B cell (primary cell): ENCODE measurements around the gene METTL27. TPM values are rescaled to one million over a fixed set of nuclear protein-coding genes. Genes with fewer than 3 reads are reported as not detected.

ENCODE experiments used
- ATAC-seq: fragments of 200-7000 bp; cut with Tn5 transposase; one replicate; pipeline ENCODE4 v1.10.0; 2021; ENCODE audit warnings: low read depth, mild to moderate bottlenecking, moderate number of reproducible peaks, moderate library complexity
- CTCF ChIA-PET: fragments of 350-600 bp; sonication (Branson Sonifier 250); formaldehyde crosslinking; loops from one replicate; lab custom pipeline; 2021; ENCODE audit warnings: antibody characterized with exemption, inconsistent platforms; lab: Charles Lee
- POLR2A ChIA-PET: fragments of 350-600 bp; sonication (Branson Sonifier 250); formaldehyde crosslinking; loops from one replicate; lab custom pipeline; 2021; ENCODE audit warnings: antibody characterized with exemption; lab: Charles Lee
- DNase-seq: peaks from one replicate; pipeline ENCODE4 v3.0.0; 2013
- H2AFZ ChIP-seq: 2 replicates; pipeline ENCODE4 v1.6.1; 2012; ENCODE audit warnings: mild to moderate bottlenecking, low read depth, low read length; ENCODE audit not compliant: insufficient read depth, poor library complexity, severe bottlenecking
- H3K27ac ChIP-seq, 2 donors: 1 replicate in 1 of 2; 2 replicates in 1 of 2; pipeline ENCODE4 v1.5.1; 2012 to 2013; ENCODE audit warnings: low read length in 2 of 2, mild to moderate bottlenecking in 2 of 2, moderate library complexity in 1 of 2
- H3K27me3 ChIP-seq, 4 experiments: fragments of 200-600 bp in 1 of 4; sonication (generic) in 1 of 4; replicated peaks in 1 of 4; 1 replicate in 2 of 4; 2 replicates in 2 of 4; pipeline versions ENCODE4 v1.6.1 to v1.7.0; 2013 to 2016; ENCODE audit warnings: low read length in 3 of 4, mild to moderate bottlenecking in 2 of 4, mixed read lengths in 1 of 4, moderate library complexity in 1 of 4; ENCODE audit not compliant: insufficient read depth in 4 of 4, control insufficient read depth in 3 of 4; ENCODE audit errors: control extremely low read depth in 1 of 4
- H3K36me3 ChIP-seq, 2 experiments: replicated peaks in 1 of 2; 1 replicate in 1 of 2; 2 replicates in 1 of 2; pipeline versions ENCODE4 v1.6.1 to v1.7.1; 2013; ENCODE audit warnings: low read length in 1 of 2; ENCODE audit not compliant: insufficient read depth in 2 of 2, control insufficient read depth in 1 of 2; ENCODE audit errors: control extremely low read depth in 1 of 2, extremely low read depth in 1 of 2
- H3K4me1 ChIP-seq, 2 donors: fragments of 200-600 bp in 1 of 2; sonication (generic) in 1 of 2; 1 replicate in 1 of 2; 2 replicates in 1 of 2; pipeline versions ENCODE4 v1.5.1 to v1.6.1; 2013 to 2017; ENCODE audit warnings: low read length in 2 of 2; ENCODE audit not compliant: control insufficient read depth in 2 of 2, insufficient read depth in 2 of 2
- H3K4me2 ChIP-seq: replicated peaks from 2 replicates; pipeline ENCODE3; 2012; ENCODE audit warnings: mild to moderate bottlenecking, low read depth, low read length; ENCODE audit not compliant: poor library complexity, severe bottlenecking
- H3K4me3 ChIP-seq, 5 experiments: fragments of 200-600 bp in 1 of 5; sonication (generic) in 1 of 5; 1 replicate in 3 of 5; 2 replicates in 2 of 5; pipeline versions ENCODE4 v1.5.1 to v1.7.0; 2011 to 2016; ENCODE audit warnings: low read length in 4 of 5, mild to moderate bottlenecking in 4 of 5, low read depth in 2 of 5, control low read depth in 1 of 5, moderate library complexity in 1 of 5; ENCODE audit not compliant: insufficient read depth in 1 of 5; ENCODE audit errors: control extremely low read depth in 1 of 5, extremely low read depth in 1 of 5
- H3K79me2 ChIP-seq: fragments of 200-600 bp; sonication (generic); one replicate; pipeline ENCODE4 v1.6.0; 2016; ENCODE audit warnings: low read length; ENCODE audit not compliant: control insufficient read depth, insufficient read depth
- H3K9ac ChIP-seq: fragments of 200-600 bp; sonication (generic); 2 replicates; pipeline ENCODE4 v1.6.1; 2017; ENCODE audit warnings: mild to moderate bottlenecking, low read length, moderate library complexity
- H3K9me3 ChIP-seq, 3 donors: one replicate each; pipeline versions ENCODE4 v1.6.1 to v1.7.1; 2013; ENCODE audit warnings: low read length in 2 of 3; ENCODE audit not compliant: control insufficient read depth in 2 of 3, insufficient read depth in 1 of 3; ENCODE audit errors: control extremely low read depth in 1 of 3
- H4K20me1 ChIP-seq: 2 replicates; pipeline ENCODE4 v1.6.0; 2012; ENCODE audit warnings: mild to moderate bottlenecking, low read length; ENCODE audit not compliant: insufficient read depth, control insufficient read depth, poor library complexity, severe bottlenecking
- H3K27ac Mint-ChIP-seq: one replicate; pipeline ENCODE4 v1.8.0; 2021; ENCODE audit warnings: mixed read lengths
- H3K27me3 Mint-ChIP-seq: one replicate; pipeline ENCODE4 v1.8.0; 2021; ENCODE audit warnings: mixed read lengths
- H3K4me1 Mint-ChIP-seq: one replicate; pipeline ENCODE4 v1.8.0; 2021; ENCODE audit warnings: mixed read lengths
- H3K4me3 Mint-ChIP-seq: one replicate; pipeline ENCODE4 v1.8.0; 2021; ENCODE audit warnings: mixed read lengths
- H3K9me3 Mint-ChIP-seq: one replicate; pipeline ENCODE4 v1.8.0; 2022; ENCODE audit warnings: mixed read lengths; ENCODE audit not compliant: insufficient read depth
- EZH2 ChIP-seq: IDR thresholded peaks from 2 replicates; pipeline ENCODE4 v1.6.1; 2012; ENCODE audit warnings: borderline replicate concordance, low read depth, mild to moderate bottlenecking, moderate library complexity, low read length; ENCODE audit not compliant: insufficient read depth, poor library complexity, severe bottlenecking
- WGBS: methylation state at CpG from one replicate; pipeline ENCODE4 v1.1.5; 2013; ENCODE audit warnings: missing lambda C conversion rate; ENCODE audit not compliant: insufficient coverage; 5-methylcytosine and 5-hydroxymethylcytosine counted together
- intact Hi-C: fragments of 100-400 bp; cut with micrococcal nuclease; formaldehyde crosslinking; loops from one replicate; pipeline ENCODE4 v1.10.0; 2022
- polyA plus RNA-seq: library from polyadenylated mRNA; depleted of rRNA; stranded (reverse); fragments of >200 nt; gene quantifications from 2 replicates; pipeline ENCODE4 v1.2.3, GENCODE V29; 2012
- total RNA-seq, 2 donors: library from RNA; stranded (reverse); fragments of 120-200 nt in 1 of 2; gene quantifications; 1 replicate in 1 of 2; 2 replicates in 1 of 2; pipeline versions ENCODE4 v1.2.3 to v1.2.4, GENCODE V29; 2013 to 2022
- TF ChIP-seq, protein P1 (sequence below): fragments of 200-600 bp; IDR thresholded peaks from one replicate; pipeline ENCODE4 v1.8.0; 2022; ENCODE audit warnings: antibody characterized with exemption, mild to moderate bottlenecking

METTL27 gene
- total and polyA plus RNA-seq, 2 donors (not counting 1 experiment from before 2014, with no cell fraction given), result 0.37 to 1.5 TPM

GRCh38 chr7:73844131-73844547 is 1.8 kb upstream of the METTL27 start:
- Histone ChIP-seq H2AFZ (peak overlapping the region; percentile 25), H4K20me1 (no peaks in the 10 kb centered on the region), H3K79me2 (no peaks in the 10 kb centered on the region), H3K4me1 (peaks cover 25 to 40% of the 10 kb centered on the region in 2 donors), H3K27ac (no peak overlapping the region), H3K9me3 (no peaks in the 10 kb centered on the region), H3K9ac (no peak overlapping the region), H3K4me3 (no peak overlapping the region), H3K27me3 (no peaks in the 10 kb centered on the region), H3K4me2 (peak overlapping the region; percentile 38), H3K36me3 (no peaks in the 10 kb centered on the region)
- Mint-ChIP-seq H3K4me1 (peaks cover 32% of the 10 kb centered on the region), H3K9me3 (no peaks in the 10 kb centered on the region), H3K4me3 (peak overlapping the region; percentile 66), H3K27me3 (no peaks in the 10 kb centered on the region), H3K27ac (peak overlapping the region; percentile 46)
- CTCF ChIA-PET, result interaction anchor here (2.3 kb wide), 1 partner anchor 32 kb away, joined by 6 read pairs; no protein-coding TSS in a partner anchor
- ATAC-seq (no peak), DNase-seq (no peak)
- POLR2A ChIA-PET, result no interaction called here
- TF ChIP-seq, protein P1, sequence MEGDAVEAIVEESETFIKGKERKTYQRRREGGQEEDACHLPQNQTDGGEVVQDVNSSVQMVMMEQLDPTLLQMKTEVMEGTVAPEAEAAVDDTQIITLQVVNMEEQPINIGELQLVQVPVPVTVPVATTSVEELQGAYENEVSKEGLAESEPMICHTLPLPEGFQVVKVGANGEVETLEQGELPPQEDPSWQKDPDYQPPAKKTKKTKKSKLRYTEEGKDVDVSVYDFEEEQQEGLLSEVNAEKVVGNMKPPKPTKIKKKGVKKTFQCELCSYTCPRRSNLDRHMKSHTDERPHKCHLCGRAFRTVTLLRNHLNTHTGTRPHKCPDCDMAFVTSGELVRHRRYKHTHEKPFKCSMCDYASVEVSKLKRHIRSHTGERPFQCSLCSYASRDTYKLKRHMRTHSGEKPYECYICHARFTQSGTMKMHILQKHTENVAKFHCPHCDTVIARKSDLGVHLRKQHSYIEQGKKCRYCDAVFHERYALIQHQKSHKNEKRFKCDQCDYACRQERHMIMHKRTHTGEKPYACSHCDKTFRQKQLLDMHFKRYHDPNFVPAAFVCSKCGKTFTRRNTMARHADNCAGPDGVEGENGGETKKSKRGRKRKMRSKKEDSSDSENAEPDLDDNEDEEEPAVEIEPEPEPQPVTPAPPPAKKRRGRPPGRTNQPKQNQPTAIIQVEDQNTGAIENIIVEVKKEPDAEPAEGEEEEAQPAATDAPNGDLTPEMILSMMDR, result no peak
- TF ChIP-seq EZH2, result no peak
- 20% methylated on average over 1 of the region's 9 CpGs for WGBS
- intact Hi-C loops, result no loop called here

DNA sequence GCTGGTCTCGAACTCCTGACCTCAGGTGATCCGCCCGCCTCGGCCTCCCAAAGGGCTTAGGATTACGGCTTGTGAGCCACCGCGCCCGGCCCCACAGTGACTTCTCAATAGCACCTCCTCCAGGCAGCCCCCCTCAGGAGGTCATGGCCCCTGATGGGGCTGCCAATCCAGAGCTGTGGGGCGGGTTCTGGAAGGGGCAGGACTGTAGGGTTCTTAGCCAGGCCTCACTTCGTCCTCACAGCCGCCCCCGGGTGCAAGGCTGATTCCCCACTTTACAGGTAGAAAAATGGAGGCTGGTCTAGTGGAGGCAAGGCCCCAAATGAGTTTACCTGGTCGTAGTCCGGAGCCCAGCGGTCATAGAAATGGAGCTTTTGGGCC is 638 bp downstream of the METTL27 start:
- H3K4me3 ChIP-seq, result peak overlapping the region in 3 of 5 experiments; percentile 52 to 65 (median 60)
- Mint-ChIP-seq H3K4me3 (peak overlapping the region; percentile 87), H3K9me3 (no peaks in the 10 kb centered on the region), H3K4me1 (peaks cover 29% of the 10 kb centered on the region), H3K27ac (no peak overlapping the region), H3K27me3 (no peaks in the 10 kb centered on the region)
- no peaks in the 10 kb centered on the region for H3K36me3 ChIP-seq
- no peaks in the 10 kb centered on the region for H3K79me2 ChIP-seq
- H2AFZ ChIP-seq, result peak overlapping the region; percentile 91
- H3K9me3 ChIP-seq, result no peaks in the 10 kb centered on the region
- 95% methylated on average over 11 of the region's 15 CpGs for WGBS
- ATAC-seq, result no peak
- intact Hi-C loops, result loop anchor here (2.0 kb wide), 1 partner anchor 103 kb away; the partner anchor contains the start of gene ABHD11
- ChIA-PET CTCF (no interaction called here), POLR2A (no interaction called here)
- H3K9ac ChIP-seq, result peak overlapping the region; percentile 69
- no peak for TF ChIP-seq EZH2
- TF ChIP-seq, protein P1, result no peak
- no peaks in the 10 kb centered on the region for H3K27me3 ChIP-seq
- peak overlapping the region; percentile 98 for H3K4me2 ChIP-seq
- no peaks in the 10 kb centered on the region for H4K20me1 ChIP-seq
- no peak for DNase-seq
- peak overlapping the region in 1 of 2 donors; percentile 47 for H3K27ac ChIP-seq
- peaks cover 25 to 39% of the 10 kb centered on the region in 2 donors for H3K4me1 ChIP-seq
